Hepatocyte (in vitro differentiated cells): ENCODE measurements around the gene CRK. TPM values are rescaled to one million over a fixed set of nuclear protein-coding genes. Genes with fewer than 3 reads are reported as not detected.
A peak's percentile ranks its signal among the peaks of the same experiment; 100 is the strongest.

Source experiments
- DNase-seq: peaks from one replicate; pipeline ENCODE4 v3.0.0-alpha.2; 2016; ENCODE audit warnings: low spot score
- H2AFZ ChIP-seq: fragments of 200-600 bp; sonication (generic); 2 replicates; pipeline ENCODE4 v1.6.0; 2016; ENCODE audit warnings: antibody characterized with exemption, mild to moderate bottlenecking
- H3K27ac ChIP-seq: fragments of 200-600 bp; sonication (generic); 2 replicates; pipeline ENCODE4 v1.5.1; 2016; ENCODE audit warnings: mild to moderate bottlenecking
- H3K27me3 ChIP-seq: fragments of 200-600 bp; sonication (generic); 2 replicates; pipeline ENCODE4 v1.6.1; 2016
- H3K36me3 ChIP-seq: fragments of 200-600 bp; sonication (generic); replicated peaks from 2 replicates; pipeline ENCODE4 v1.5.1; 2016; ENCODE audit warnings: low read depth; ENCODE audit not compliant: insufficient read depth
- H3K4me1 ChIP-seq: fragments of 200-600 bp; sonication (generic); 2 replicates; pipeline ENCODE4 v1.5.1; 2016; ENCODE audit warnings: mild to moderate bottlenecking, moderate library complexity; ENCODE audit not compliant: insufficient read depth
- H3K4me2 ChIP-seq: fragments of 200-600 bp; sonication (generic); 2 replicates; pipeline ENCODE4 v1.6.0; 2016
- H3K4me3 ChIP-seq: fragments of 200-600 bp; sonication (generic); 2 replicates; pipeline ENCODE4 v1.5.1; 2016; ENCODE audit warnings: mild to moderate bottlenecking
- H3K79me2 ChIP-seq: fragments of 200-600 bp; sonication (generic); 2 replicates; pipeline ENCODE4 v1.6.0; 2017; ENCODE audit warnings: mild to moderate bottlenecking
- H3K9me2 ChIP-seq: fragments of 200-600 bp; sonication (generic); replicated peaks from 2 replicates; pipeline ENCODE4 v1.6.0; 2017; ENCODE audit warnings: mild to moderate bottlenecking; ENCODE audit not compliant: insufficient read depth
- H3K9me3 ChIP-seq: fragments of 200-600 bp; sonication (generic); 2 replicates; pipeline ENCODE4 v1.5.1; 2016; ENCODE audit warnings: low read depth, mild to moderate bottlenecking
- H4K20me1 ChIP-seq: fragments of 200-600 bp; sonication (generic); 2 replicates; pipeline ENCODE4 v1.6.0; 2016; ENCODE audit warnings: mild to moderate bottlenecking; ENCODE audit not compliant: insufficient read depth, poor library complexity, severe bottlenecking
- EZH2 ChIP-seq: fragments of 200-600 bp; sonication (generic); IDR thresholded peaks from 2 replicates; pipeline ENCODE4 v1.6.1; 2016; ENCODE audit warnings: antibody characterized with exemption, mild to moderate bottlenecking, borderline replicate concordance
- EZH2phosphoT487 ChIP-seq: fragments of 200-600 bp; sonication (generic); IDR thresholded peaks from one replicate; pipeline ENCODE4 v1.6.1; 2018; ENCODE audit warnings: antibody characterized with exemption, mild to moderate bottlenecking, low read depth, moderate library complexity; ENCODE audit not compliant: unreplicated experiment, severe bottlenecking
- WGBS: methylation state at CpG from one replicate; pipeline ENCODE4 v1.1.6; 2016; ENCODE audit warnings: low lambda C conversion rate; ENCODE audit errors: missing lambda C conversion rate; 5-methylcytosine and 5-hydroxymethylcytosine counted together
- polyA plus RNA-seq: library from polyadenylated mRNA; unstranded; fragments of >200 nt; fragmentation: Nextera tagmentation; extraction: Ambion mirVana; gene quantifications from 2 replicates; pipeline ENCODE4 v1.2.1, GENCODE V29; 2016
- total RNA-seq: library from RNA; depleted of rRNA; stranded (reverse); fragments of >200 nt; gene quantifications from 2 replicates; pipeline ENCODE4 v1.2.3, GENCODE V29; 2014
- TF ChIP-seq, protein P1 (sequence below): fragments of 200-600 bp; sonication (generic); IDR thresholded peaks from 2 replicates; pipeline ENCODE4 v1.5.1; 2016; ENCODE audit warnings: antibody characterized with exemption, mild to moderate bottlenecking; ENCODE audit not compliant: poor library complexity

Gene CRK
- total and polyA plus RNA-seq, 2 experiments from 2014 or later: 66.5 to 72.1 TPM

DNA sequence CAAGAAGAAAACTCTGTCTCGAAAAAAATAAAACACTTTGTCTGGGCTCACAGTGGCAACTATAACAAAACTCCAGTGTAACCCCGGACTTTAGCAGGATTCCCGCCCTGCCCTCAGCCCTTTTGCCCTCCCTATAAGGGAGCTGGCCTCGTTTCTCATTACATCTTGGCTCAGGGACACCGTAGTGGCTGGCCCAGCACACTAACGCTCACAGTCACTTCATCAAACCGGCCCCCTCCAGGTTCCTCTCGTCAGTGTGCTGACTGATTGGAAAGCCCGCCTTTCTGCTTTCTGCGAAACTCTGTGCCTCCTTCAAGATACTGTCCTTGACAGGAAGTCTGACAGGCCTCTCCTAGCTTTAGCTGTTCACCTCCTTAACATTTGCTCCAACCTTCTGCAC is 47.7 kb upstream of the CRK start:
- Histone ChIP-seq H3K79me2 (no peaks in the 10 kb centered on the region), H3K4me2 (no peak overlapping the region), H3K4me3 (no peak overlapping the region), H3K27me3 (no peaks in the 10 kb centered on the region), H3K9me2 (no peaks in the 10 kb centered on the region), H3K27ac (no peak overlapping the region), H3K36me3 (no peaks in the 10 kb centered on the region), H3K4me1 (no peaks in the 10 kb centered on the region), H2AFZ (no peak overlapping the region), H4K20me1 (no peaks in the 10 kb centered on the region), H3K9me3 (no peaks in the 10 kb centered on the region)
- DNase-seq: no peak
- 84% methylated on average over 10 of the region's 10 CpGs for WGBS
- TF ChIP-seq, protein P1, sequence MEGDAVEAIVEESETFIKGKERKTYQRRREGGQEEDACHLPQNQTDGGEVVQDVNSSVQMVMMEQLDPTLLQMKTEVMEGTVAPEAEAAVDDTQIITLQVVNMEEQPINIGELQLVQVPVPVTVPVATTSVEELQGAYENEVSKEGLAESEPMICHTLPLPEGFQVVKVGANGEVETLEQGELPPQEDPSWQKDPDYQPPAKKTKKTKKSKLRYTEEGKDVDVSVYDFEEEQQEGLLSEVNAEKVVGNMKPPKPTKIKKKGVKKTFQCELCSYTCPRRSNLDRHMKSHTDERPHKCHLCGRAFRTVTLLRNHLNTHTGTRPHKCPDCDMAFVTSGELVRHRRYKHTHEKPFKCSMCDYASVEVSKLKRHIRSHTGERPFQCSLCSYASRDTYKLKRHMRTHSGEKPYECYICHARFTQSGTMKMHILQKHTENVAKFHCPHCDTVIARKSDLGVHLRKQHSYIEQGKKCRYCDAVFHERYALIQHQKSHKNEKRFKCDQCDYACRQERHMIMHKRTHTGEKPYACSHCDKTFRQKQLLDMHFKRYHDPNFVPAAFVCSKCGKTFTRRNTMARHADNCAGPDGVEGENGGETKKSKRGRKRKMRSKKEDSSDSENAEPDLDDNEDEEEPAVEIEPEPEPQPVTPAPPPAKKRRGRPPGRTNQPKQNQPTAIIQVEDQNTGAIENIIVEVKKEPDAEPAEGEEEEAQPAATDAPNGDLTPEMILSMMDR: no peak
- TF ChIP-seq EZH2: no peak
- no peak for TF ChIP-seq EZH2phosphoT487

DNA sequence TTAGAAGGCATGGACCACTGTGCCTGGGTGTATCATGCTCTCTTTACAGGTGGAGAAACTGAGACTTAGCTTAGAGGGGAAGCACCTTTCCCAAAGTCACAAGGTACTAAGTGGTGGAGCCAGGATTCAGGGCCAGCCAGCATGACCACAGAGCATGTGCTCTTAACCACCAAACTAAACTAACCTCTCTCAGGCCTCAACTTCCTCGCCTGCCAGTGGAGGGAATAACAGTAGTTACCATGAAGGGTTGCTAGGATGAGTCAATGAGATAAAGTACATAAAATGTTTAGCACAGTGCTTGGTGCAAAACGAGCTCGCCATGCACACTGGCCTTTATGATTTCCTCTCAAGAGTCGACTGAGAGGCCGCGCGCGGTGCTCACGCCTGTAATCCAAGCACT is 42.8 kb upstream of the CRK start:
- 66% methylated on average over 9 of the region's 9 CpGs for WGBS
- Histone ChIP-seq H3K36me3 (no peaks in the 10 kb centered on the region), H3K9me3 (no peaks in the 10 kb centered on the region)

DNA sequence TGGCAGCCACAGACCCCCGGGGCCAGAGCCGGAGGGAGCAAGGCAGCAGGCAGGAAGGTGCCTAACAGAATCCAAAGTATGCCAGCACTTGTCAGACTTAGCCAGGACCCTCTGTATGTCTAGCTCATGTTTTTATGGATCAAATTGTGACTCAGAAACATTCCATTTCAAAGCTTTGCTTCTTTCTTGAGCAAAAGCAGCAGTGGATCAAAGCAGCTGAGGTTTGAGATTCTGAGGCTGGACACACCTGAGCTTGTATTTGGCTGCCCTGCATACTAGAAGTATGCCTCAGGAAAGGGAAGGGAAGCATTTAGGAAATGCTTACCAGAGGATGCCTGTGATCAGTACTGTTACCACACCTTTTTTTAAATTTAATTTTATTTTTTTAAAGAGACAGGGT is 42.2 kb upstream of the CRK start:
- no peak for DNase-seq
- 85% methylated on average over 2 of the region's 2 CpGs for WGBS

More for the DNA sequence above, 42.8 kb upstream of the CRK start:
- H3K4me2 ChIP-seq: no peak overlapping the region
- no peaks in the 10 kb centered on the region for H3K79me2 ChIP-seq
- no peak overlapping the region for H2AFZ ChIP-seq
- peak overlapping the region; percentile 18 for H3K27ac ChIP-seq
- no peaks in the 10 kb centered on the region for H3K4me1 ChIP-seq
- no peaks in the 10 kb centered on the region for H4K20me1 ChIP-seq
- no peak for DNase-seq
- H3K4me3 ChIP-seq: no peak overlapping the region
- TF ChIP-seq, protein P1: no peak
- no peak for TF ChIP-seq EZH2
- H3K9me2 ChIP-seq: no peaks in the 10 kb centered on the region
- no peaks in the 10 kb centered on the region for H3K27me3 ChIP-seq

More for the DNA sequence above, 42.2 kb upstream of the CRK start:
- H3K4me2 ChIP-seq: no peak overlapping the region
- no peak overlapping the region for H3K4me3 ChIP-seq
- no peaks in the 10 kb centered on the region for H3K27me3 ChIP-seq
- no peak for TF ChIP-seq EZH2phosphoT487
- no peak for TF ChIP-seq EZH2
- TF ChIP-seq, protein P1: no peak
- no peaks in the 10 kb centered on the region for H3K36me3 ChIP-seq
- H3K9me2 ChIP-seq: no peaks in the 10 kb centered on the region
- no peaks in the 10 kb centered on the region for H3K4me1 ChIP-seq
- no peak overlapping the region for H2AFZ ChIP-seq
- H4K20me1 ChIP-seq: no peaks in the 10 kb centered on the region
- no peaks in the 10 kb centered on the region for H3K79me2 ChIP-seq
- no peak overlapping the region for H3K27ac ChIP-seq
- no peaks in the 10 kb centered on the region for H3K9me3 ChIP-seq
